K562 (cell line): Measurements from ENCODE around the gene NDST1. TPM values are rescaled to one million over a fixed set of nuclear protein-coding genes. Genes with fewer than 3 reads are reported as not detected.

Experiments used
- ATAC-seq: fragments of 200-7000 bp; cut with Tn5 transposase; 3 replicates; pipeline ENCODE4 v1.9.1; 2020; ENCODE audit warnings: moderate library complexity
- BruUV-seq: library from RNA; stranded (reverse); fragments of 400-500 nt; replicated peaks from 2 replicates; lab custom pipeline; 2021; lab: Mats Ljungman, UMichigan
- CTCF ChIA-PET: fragments of 300-600 bp; formaldehyde crosslinking; extraction: SDS; loops from one replicate; lab custom pipeline; 2021; ENCODE audit warnings: low intra/inter-chr PET ratio; lab: Yijun Ruan, JAX
- POLR2A ChIA-PET: fragments of 300-600, 350-650 bp; sonication (Branson Sonifier 250); formaldehyde crosslinking; extraction: SDS; loops from one replicate; lab custom pipeline; 2021; ENCODE audit warnings: antibody characterized with exemption, inconsistent platforms; lab: Yijun Ruan, JAX
- DNase-seq, 4 experiments: peaks; one replicate each; pipeline versions ENCODE4 v3.0.0 to v3.0.0-alpha.2; 2011 to 2018; ENCODE audit warnings: low spot score in 3 of 4, mixed read lengths in 3 of 4; ENCODE audit errors: extremely low read depth in 1 of 4
- FAIRE-seq: peaks from 2 replicates; lab custom pipeline; 2011; peaks lifted over from hg19 to GRCh38; lab: Jason Lieb, UNC
- H2AFZ ChIP-seq: 2 replicates; pipeline ENCODE4 v1.6.0; 2011; ENCODE audit warnings: low read depth, low read length, control low read depth, inconsistent platforms
- H3K27ac ChIP-seq: fragments of 200-600 bp; 3 replicates; pipeline ENCODE4 v1.8.0; 2011; ENCODE audit warnings: low read depth, mild to moderate bottlenecking, control low read depth, inconsistent platforms, low read length, moderate library complexity, mixed read lengths; ENCODE audit errors: extremely low read depth
- H3K27me3 ChIP-seq, 2 experiments: fragments of 300-600 bp in 1 of 2; 2 replicates in 1 of 2; 3 replicates in 1 of 2; pipeline versions ENCODE4 v1.6.0 to v1.8.0; 2011; ENCODE audit warnings: inconsistent platforms in 2 of 2, low read length in 2 of 2, mild to moderate bottlenecking in 1 of 2, mixed read lengths in 1 of 2, moderate library complexity in 1 of 2; ENCODE audit not compliant: control insufficient read depth in 2 of 2, insufficient read depth in 2 of 2
- H3K36me3 ChIP-seq: fragments of 300-600 bp; 3 replicates; pipeline ENCODE4 v1.8.0; 2011; ENCODE audit warnings: mild to moderate bottlenecking, low read length, inconsistent platforms; ENCODE audit not compliant: control insufficient read depth, insufficient read depth
- H3K4me1 ChIP-seq, 2 experiments: fragments of 200-600 bp in 1 of 2; replicated peaks in 1 of 2; 2 replicates in 1 of 2; 3 replicates in 1 of 2; pipeline versions ENCODE4 v1.5.1 to v1.8.0; 2011; ENCODE audit warnings: inconsistent platforms in 2 of 2, low read length in 2 of 2, mild to moderate bottlenecking in 1 of 2, mixed read lengths in 1 of 2, moderate library complexity in 1 of 2; ENCODE audit not compliant: control insufficient read depth in 2 of 2, insufficient read depth in 2 of 2
- H3K4me2 ChIP-seq: 2 replicates; pipeline ENCODE4 v1.6.1; 2011; ENCODE audit warnings: low read length, control low read depth, inconsistent platforms, mixed read lengths; ENCODE audit not compliant: insufficient read depth
- H3K4me3 ChIP-seq: fragments of 200-600 bp; sonication (generic), shearing (Covaris generic); 2 replicates; pipeline ENCODE4 v1.5.1; 2016; ENCODE audit warnings: control low read depth, inconsistent platforms
- H3K79me2 ChIP-seq: fragments of 200-600 bp; 3 replicates; pipeline ENCODE4 v1.8.0; 2011; ENCODE audit warnings: low read length, inconsistent platforms; ENCODE audit not compliant: control insufficient read depth, insufficient read depth
- H3K9ac ChIP-seq, 2 experiments: 2 replicates each; pipeline versions ENCODE4 v1.6.0 to v1.6.1; 2011; ENCODE audit warnings: low read depth in 2 of 2, low read length in 2 of 2, control low read depth in 1 of 2, inconsistent platforms in 1 of 2, mild to moderate bottlenecking in 1 of 2, mixed read lengths in 1 of 2; ENCODE audit not compliant: insufficient read depth in 1 of 2
- H3K9me1 ChIP-seq: one replicate; pipeline ENCODE4 v1.6.0; 2011; ENCODE audit warnings: inconsistent platforms, mild to moderate bottlenecking, low read length, moderate library complexity; ENCODE audit not compliant: control insufficient read depth, insufficient read depth
- H3K9me3 ChIP-seq: replicated peaks from 2 replicates; pipeline ENCODE4 v1.5.1; 2011; ENCODE audit warnings: low read depth, low read length, inconsistent platforms; ENCODE audit not compliant: control insufficient read depth, insufficient read depth
- H4K20me1 ChIP-seq: replicated peaks from 2 replicates; pipeline ENCODE4 v1.6.1; 2011; ENCODE audit warnings: low read length, inconsistent platforms, mixed read lengths; ENCODE audit not compliant: control insufficient read depth, insufficient read depth
- ATF3 ChIP-seq, 2 experiments: fragments of 450-650 bp in 1 of 2; sonication (generic) in 1 of 2; formaldehyde crosslinking in 1 of 2; IDR thresholded peaks in 1 of 2; conservative IDR thresholded peaks in 1 of 2; 2 replicates each; pipeline versions ENCODE4 v1.6.1 to v1.8.1; 2016 to 2023; ENCODE audit warnings: mild to moderate bottlenecking in 2 of 2, moderate library complexity in 2 of 2, inconsistent platforms in 1 of 2, missing genetic modification reagents in 1 of 2
- BRF2 ChIP-seq: IDR thresholded peaks from 3 replicates; pipeline ENCODE4 v1.6.1; 2011; ENCODE audit warnings: borderline replicate concordance, mild to moderate bottlenecking; ENCODE audit not compliant: insufficient read length, insufficient read depth
- CEBPB ChIP-seq: fragments of 450-650 bp; IDR thresholded peaks from 2 replicates; pipeline ENCODE4 v1.6.1; 2016; ENCODE audit warnings: missing genetic modification characterization, missing compliant biosample characterization
- E2F4 ChIP-seq: sonication (generic); formaldehyde crosslinking; IDR thresholded peaks from 2 replicates; pipeline ENCODE4 v1.8.0; 2022; ENCODE audit warnings: mild to moderate bottlenecking, low read depth, missing genetic modification reagents
- FOXA1 ChIP-seq: fragments of 450-650 bp; IDR thresholded peaks from 2 replicates; pipeline ENCODE4 v1.6.1; 2016; ENCODE audit warnings: mild to moderate bottlenecking, borderline replicate concordance
- NR2C2 ChIP-seq, 2 experiments: fragments of 200-800 bp in 1 of 2; sonication (Bioruptor generic) in 1 of 2; sonication (generic) in 1 of 2; formaldehyde crosslinking in 1 of 2; IDR thresholded peaks; 2 replicates each; pipeline versions ENCODE4 v1.6.1 to v1.8.0; 2016 to 2022; ENCODE audit warnings: mild to moderate bottlenecking in 1 of 2, missing compliant biosample characterization in 1 of 2, missing genetic modification characterization in 1 of 2, missing genetic modification reagents in 1 of 2
- NR3C1 ChIP-seq: sonication (generic); formaldehyde crosslinking; IDR thresholded peaks from 2 replicates; pipeline ENCODE4 v1.8.1; 2022; ENCODE audit warnings: missing genetic modification reagents
- NR4A1 ChIP-seq, 2 experiments: fragments of 250-450 bp in 1 of 2; fragments of 450-650 bp in 1 of 2; sonication (Bioruptor Pico) in 1 of 2; IDR thresholded peaks; 2 replicates each; pipeline versions ENCODE4 v1.4.0 to v1.6.1; 2016 to 2020; ENCODE audit warnings: mild to moderate bottlenecking in 2 of 2, missing compliant biosample characterization in 1 of 2, missing genetic modification characterization in 1 of 2, moderate library complexity in 1 of 2
- SMARCA4 ChIP-seq: fragments of 450-650 bp; IDR thresholded peaks from 2 replicates; pipeline ENCODE4 v1.6.1; 2016
- SPI1 ChIP-seq: IDR thresholded peaks from 2 replicates; pipeline ENCODE4 v1.6.1; 2011; ENCODE audit warnings: low read depth, low read length, control low read depth, borderline replicate concordance
- TSHZ1 ChIP-seq: fragments of 250-450 bp; sonication (Bioruptor Pico); IDR thresholded peaks from 2 replicates; pipeline ENCODE4 v1.4.0; 2020; ENCODE audit warnings: mild to moderate bottlenecking, moderate library complexity
- ZNF444 ChIP-seq: fragments of 250-450 bp; sonication (Bioruptor Pico); IDR thresholded peaks from 2 replicates; pipeline ENCODE4 v1.4.0; 2020; ENCODE audit warnings: mild to moderate bottlenecking, moderate library complexity
- WGBS: fragments of 100-300 bp; shearing (Covaris generic); methylation state at CpG from one replicate; pipeline ENCODE4 v1.1.6; 2016; ENCODE audit warnings: low coverage, mixed read lengths; ENCODE audit not compliant: insufficient coverage; ENCODE audit errors: missing lambda C conversion rate; 5-methylcytosine and 5-hydroxymethylcytosine counted together
- in situ Hi-C: fragments of 300-500 bp; cut with MboI; formaldehyde crosslinking; loops from 4 replicates; pipeline ENCODE4 v1.15.0; 2018; ENCODE audit warnings: inconsistent platforms, mixed read lengths
- intact Hi-C: fragments of 100-400 bp; cut with micrococcal nuclease; formaldehyde crosslinking; loops from 2 replicates; pipeline ENCODE4 v1.14.2; 2022
- polyA plus RNA-seq, 8 experiments: library from polyadenylated mRNA; depleted of rRNA in 4 of 8; stranded (reverse) in 5 of 8; unstranded in 3 of 8; fragments of >200 nt; fragmentation: Nextera tagmentation in 2 of 8; fragmentation: Illumina TruSeq in 1 of 8; extraction: Ambion mirVana in 2 of 8; extraction: Trizol in 1 of 8; gene quantifications; 2 replicates each; pipeline versions ENCODE4 v1.2.1 to v1.2.3, GENCODE V29; 2011 to 2014; ENCODE audit warnings: inconsistent platforms in 1 of 8, missing spikeins in 1 of 8
- total RNA-seq, 7 experiments: library from RNA; depleted of rRNA in 6 of 7; stranded (reverse); fragments of >200 nt in 6 of 7; fragmentation: Illumina TruSeq in 2 of 7; extraction: Trizol in 2 of 7; gene quantifications; 2 replicates each; pipeline versions ENCODE4 v1.2.1 to v1.2.3, GENCODE V29; 2011 to 2021; ENCODE audit warnings: low replicate concordance in 1 of 7

Gene NDST1
- total and polyA plus RNA-seq, 9 of the 15 experiments (the other 6 are each of a cell fraction or from before 2014, with no cell fraction given): 0.38 to 47.9 (median 9.9) TPM

- no TSS peak for BruUV-seq
- Histone ChIP-seq H3K79me2 (peaks cover 62% of the 10 kb centered on the region), H3K9ac (peak overlapping the region in 1 of 2 experiments; percentile 6; a peak in 1 of 4 replicates)
Observed at GRCh38 chr5:150498501-150498900, 9.4 kb upstream of the NDST1 start.

More at GRCh38 chr5:150498501-150498900, 9.4 kb upstream of the NDST1 start:
- Histone ChIP-seq H3K36me3 (peaks cover 7% of the 10 kb centered on the region; the same call in 2 of the 3 replicates), H3K4me1 (peaks cover 33 to 54% of the 10 kb centered on the region in 2 experiments), H3K9me1 (peaks cover 9% of the 10 kb centered on the region), H3K4me2 (0 out of 2 replicates have a peak overlapping the region, but pooled peaks have one; percentile 13), H4K20me1 (peaks cover 40% of the 10 kb centered on the region), H3K27me3 (no peaks in the 10 kb centered on the region), H2AFZ (no peak overlapping the region), H3K9me3 (no peaks in the 10 kb centered on the region), H3K4me3 (no peak overlapping the region), H3K27ac (no peak overlapping the region)
- DNase-seq: no peak
- intact Hi-C loops (no loop called here), in situ Hi-C loops (no loop called here)
- ChIA-PET CTCF (no interaction called here), POLR2A (interaction anchor here (0.9 to 5.7 kb wide), 4 partner anchors 9 to 26 kb away, joined by 3 to 57 read pairs (median 10); no protein-coding TSS in a partner anchor)
- no peak; the same call in 2 of the 3 replicates for ATAC-seq
- 77% methylated on average over 6 of the region's 6 CpGs for WGBS
- no peak for FAIRE-seq
- TF ChIP-seq CEBPB (tag) (no peak), SPI1 (no peak), SMARCA4 (no peak), ZNF444 (CRISPR knock-in tag) (no peak), FOXA1 (no peak), ATF3 (IDR thresholded peaks at IDR 0.05) (no peak), ATF3 (CRISPR knock-in tag; conservative IDR thresholded peaks at IDR 0.05) (no peak), NR4A1 (CRISPR knock-in tag; IDR thresholded peaks at IDR 0.05) (no peak), NR4A1 (tag; IDR thresholded peaks at IDR 0.05) (no peak), E2F4 (no peak), NR3C1 (CRISPR knock-in tag) (no peak), BRF2 (no peak), TSHZ1 (no peak), NR2C2 (CRISPR knock-in tag; IDR thresholded peaks at IDR 0.05) (no peak), NR2C2 (tag; IDR thresholded peaks at IDR 0.05) (no peak)
